Right lobe of liver (tissue), 4 donors: ENCODE measurements around the gene ANKS1B.

ENCODE experiments used
- POLR2A ChIP-seq: fragments of 450-650 bp; IDR thresholded peaks from one replicate; pipeline ENCODE4 v1.6.1; 2017; ENCODE audit warnings: antibody characterized with exemption, mild to moderate bottlenecking
- TF ChIP-seq, protein P1 (sequence below), 4 donors: fragments of 200-600 bp in 3 of 4; fragments of 450-650 bp in 1 of 4; IDR thresholded peaks; one replicate each; pipeline versions ENCODE4 v1.5.1 to v1.8.0; 2016 to 2022; ENCODE audit warnings: antibody characterized with exemption in 4 of 4, mild to moderate bottlenecking in 2 of 4
- donor health status: DM: no; HTN: no; CAD: no.
- donor health status: DM: no; HTN: no; CAD: no.
- donor health status: DM: no; HTN: yes; CAD: no.

DNA sequence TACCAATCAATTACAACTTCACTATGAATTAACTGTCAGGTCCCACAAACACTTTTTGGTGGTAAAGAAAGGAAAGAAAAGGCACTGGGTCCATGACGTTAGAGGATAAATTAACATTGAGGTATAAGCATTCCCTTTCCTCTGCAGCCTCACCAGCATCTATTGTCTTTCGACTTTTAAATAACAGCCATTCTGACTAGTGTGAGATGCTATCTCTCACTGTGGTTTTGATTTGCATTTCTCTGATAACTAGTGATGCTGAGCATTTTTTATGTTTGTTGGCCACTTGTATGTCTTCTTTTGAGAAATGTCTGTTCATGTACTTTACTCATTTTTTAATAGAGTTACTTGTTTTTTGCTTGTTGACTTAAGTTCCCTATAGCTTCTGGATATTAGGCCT, 9.4 kb downstream of the ANKS1B start:
- TF ChIP-seq, protein P1, sequence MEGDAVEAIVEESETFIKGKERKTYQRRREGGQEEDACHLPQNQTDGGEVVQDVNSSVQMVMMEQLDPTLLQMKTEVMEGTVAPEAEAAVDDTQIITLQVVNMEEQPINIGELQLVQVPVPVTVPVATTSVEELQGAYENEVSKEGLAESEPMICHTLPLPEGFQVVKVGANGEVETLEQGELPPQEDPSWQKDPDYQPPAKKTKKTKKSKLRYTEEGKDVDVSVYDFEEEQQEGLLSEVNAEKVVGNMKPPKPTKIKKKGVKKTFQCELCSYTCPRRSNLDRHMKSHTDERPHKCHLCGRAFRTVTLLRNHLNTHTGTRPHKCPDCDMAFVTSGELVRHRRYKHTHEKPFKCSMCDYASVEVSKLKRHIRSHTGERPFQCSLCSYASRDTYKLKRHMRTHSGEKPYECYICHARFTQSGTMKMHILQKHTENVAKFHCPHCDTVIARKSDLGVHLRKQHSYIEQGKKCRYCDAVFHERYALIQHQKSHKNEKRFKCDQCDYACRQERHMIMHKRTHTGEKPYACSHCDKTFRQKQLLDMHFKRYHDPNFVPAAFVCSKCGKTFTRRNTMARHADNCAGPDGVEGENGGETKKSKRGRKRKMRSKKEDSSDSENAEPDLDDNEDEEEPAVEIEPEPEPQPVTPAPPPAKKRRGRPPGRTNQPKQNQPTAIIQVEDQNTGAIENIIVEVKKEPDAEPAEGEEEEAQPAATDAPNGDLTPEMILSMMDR (IDR thresholded peaks at IDR 0.05) = no peak
- TF ChIP-seq POLR2A = no peak
